Naive thymus-derived CD4-positive, alpha-beta T cell (primary cell): ENCODE measurements around the gene ABI1. TPM values are rescaled to one million over a fixed set of nuclear protein-coding genes. Genes with fewer than 3 reads are reported as not detected.

Experiments
- ATAC-seq: fragments of 150-1000 bp; cut with Tn5 transposase; 2 replicates; pipeline ENCODE4 v1.10.0; 2021; ENCODE audit warnings: mild to moderate bottlenecking, moderate library complexity
- CTCF ChIA-PET: fragments of 350-600 bp; sonication (Branson Sonifier 250); formaldehyde crosslinking; loops from one replicate; lab custom pipeline; 2021; ENCODE audit warnings: antibody characterized with exemption; lab: Charles Lee
- POLR2A ChIA-PET: fragments of 350-600 bp; sonication (Branson Sonifier 250); formaldehyde crosslinking; loops from one replicate; lab custom pipeline; 2021; ENCODE audit warnings: antibody characterized with exemption, inconsistent platforms; lab: Charles Lee
- DNase-seq, 9 donors: peaks; one replicate each; pipeline versions ENCODE4 v3.0.0 to v3.0.0-alpha.2; 2020 to 2022; ENCODE audit warnings: mixed read lengths in 1 of 9
- H3K27ac ChIP-seq: one replicate; pipeline ENCODE4 v1.7.0; 2013; ENCODE audit warnings: mild to moderate bottlenecking, low read depth, low read length, moderate library complexity
- H3K27me3 ChIP-seq, 2 donors: one replicate each; pipeline ENCODE4 v1.7.0; 2013; ENCODE audit warnings: low read length in 2 of 2, mild to moderate bottlenecking in 2 of 2, moderate library complexity in 2 of 2; ENCODE audit not compliant: control insufficient read depth in 2 of 2, insufficient read depth in 2 of 2
- H3K36me3 ChIP-seq, 3 experiments: 1 replicate in 2 of 3; 2 replicates in 1 of 3; pipeline ENCODE4 v1.7.0; 2013; ENCODE audit warnings: low read length in 3 of 3, mild to moderate bottlenecking in 3 of 3, moderate library complexity in 1 of 3; ENCODE audit not compliant: insufficient read depth in 3 of 3, control insufficient read depth in 2 of 3
- H3K4me1 ChIP-seq, 2 donors: one replicate each; pipeline ENCODE4 v1.7.0; 2013; ENCODE audit warnings: low read length in 2 of 2, mild to moderate bottlenecking in 2 of 2, moderate library complexity in 1 of 2; ENCODE audit not compliant: control insufficient read depth in 2 of 2, insufficient read depth in 2 of 2
- H3K4me3 ChIP-seq: 2 replicates; pipeline ENCODE4 v1.7.0; 2013; ENCODE audit warnings: mild to moderate bottlenecking, low read length
- H3K9me3 ChIP-seq, 3 experiments: 1 replicate in 2 of 3; 2 replicates in 1 of 3; pipeline ENCODE4 v1.7.0; 2013; ENCODE audit warnings: low read length in 3 of 3; ENCODE audit not compliant: control insufficient read depth in 2 of 3
- H3K27ac Mint-ChIP-seq, 9 donors: one replicate each; pipeline ENCODE4 v1.8.0; 2020 to 2022; ENCODE audit warnings: mixed read lengths in 9 of 9, mild to moderate bottlenecking in 8 of 9, moderate library complexity in 5 of 9, inconsistent platforms in 2 of 9
- H3K27me3 Mint-ChIP-seq, 5 donors: one replicate each; pipeline ENCODE4 v1.8.0; 2021 to 2022; ENCODE audit warnings: mixed read lengths in 5 of 5, mild to moderate bottlenecking in 1 of 5
- H3K36me3 Mint-ChIP-seq, 5 donors: one replicate each; pipeline ENCODE4 v1.8.0; 2020 to 2022; ENCODE audit warnings: mixed read lengths in 5 of 5, mild to moderate bottlenecking in 3 of 5, inconsistent platforms in 1 of 5
- H3K4me1 Mint-ChIP-seq, 7 donors: one replicate each; pipeline ENCODE4 v1.8.0; 2020 to 2022; ENCODE audit warnings: mixed read lengths in 7 of 7, mild to moderate bottlenecking in 3 of 7, inconsistent platforms in 1 of 7
- H3K4me3 Mint-ChIP-seq, 10 donors: one replicate each; pipeline ENCODE4 v1.8.0; 2020 to 2022; ENCODE audit warnings: mild to moderate bottlenecking in 10 of 10, mixed read lengths in 10 of 10, moderate library complexity in 6 of 10, inconsistent platforms in 2 of 10
- H3K9me3 Mint-ChIP-seq, 11 donors: one replicate each; pipeline ENCODE4 v1.8.0; 2020 to 2022; ENCODE audit warnings: mixed read lengths in 11 of 11, mild to moderate bottlenecking in 4 of 11, inconsistent platforms in 1 of 11, moderate library complexity in 1 of 11
- intact Hi-C, 2 donors: fragments of 100-400 bp; cut with micrococcal nuclease; formaldehyde crosslinking; loops; one replicate each; pipeline ENCODE4 v1.15.1; 2023
- polyA plus RNA-seq, 2 donors: library from polyadenylated mRNA; unstranded; fragments of 300-500 nt; fragmentation: Illumina TruSeq; gene quantifications; one replicate each; pipeline ENCODE4 v1.2.3, GENCODE V29; 2021
- total RNA-seq, 6 experiments: library from RNA in 5 of 6; stranded (reverse) in 5 of 6; gene quantifications; 1 replicate in 5 of 6; 2 replicates in 1 of 6; pipeline ENCODE4 v1.2.3 and lab custom pipeline; 2021 to 2026

The ABI1 gene
- total and polyA plus RNA-seq, 7 experiments from 2014 or later, result 61.9 to 73.7 (median 66.0) TPM

DNA sequence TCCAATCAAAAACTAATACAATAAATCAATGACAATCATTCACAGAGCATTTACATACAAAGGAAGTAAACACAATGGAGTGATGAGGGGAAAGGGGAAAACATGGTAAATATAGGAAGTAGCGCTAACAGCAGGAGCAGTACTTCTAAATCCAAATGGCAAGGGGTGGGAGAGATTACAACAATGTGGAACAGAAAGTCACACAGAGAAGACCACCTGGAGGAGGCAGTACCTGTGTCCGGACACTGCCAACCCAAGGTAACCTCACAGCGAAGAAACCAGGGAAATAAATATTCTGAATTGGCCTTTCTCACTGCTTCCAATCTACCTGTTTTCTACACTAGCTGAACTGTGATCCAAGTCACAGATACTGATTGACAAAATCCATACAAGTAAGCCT lies 58.2 kb downstream of the ABI1 start:
- intact Hi-C loops, result no loop called here
- POLR2A ChIA-PET, result no interaction called here
- Mint-ChIP-seq H3K4me3 (peak overlapping the region in 7 of 10 donors; percentile 0 to 50 (median 32)), H3K4me1 (peaks cover 54 to 97% (median 95%) of the 10 kb centered on the region in 7 donors), H3K36me3 (peaks cover 5 to 12% (median 6%) of the 10 kb centered on the region in 5 donors), H3K9me3 (peaks cover 0 to under 1% (median 0%) of the 10 kb centered on the region in 11 donors), H3K27ac (peak overlapping the region in 6 of 9 donors; percentile 0 to 57 (median 33)), H3K27me3 (no peaks in the 10 kb centered on the region)
- CTCF ChIA-PET, result no interaction called here
- peaks cover 38 to 41% of the 10 kb centered on the region in 2 donors for H3K4me1 ChIP-seq
- DNase-seq (no peak), ATAC-seq (no peak)
- H3K4me3 ChIP-seq, result no peak overlapping the region
- H3K27me3 ChIP-seq, result no peaks in the 10 kb centered on the region
- H3K27ac ChIP-seq, result no peak overlapping the region
- no peaks in the 10 kb centered on the region for H3K36me3 ChIP-seq
- H3K9me3 ChIP-seq, result no peaks in the 10 kb centered on the region

DNA sequence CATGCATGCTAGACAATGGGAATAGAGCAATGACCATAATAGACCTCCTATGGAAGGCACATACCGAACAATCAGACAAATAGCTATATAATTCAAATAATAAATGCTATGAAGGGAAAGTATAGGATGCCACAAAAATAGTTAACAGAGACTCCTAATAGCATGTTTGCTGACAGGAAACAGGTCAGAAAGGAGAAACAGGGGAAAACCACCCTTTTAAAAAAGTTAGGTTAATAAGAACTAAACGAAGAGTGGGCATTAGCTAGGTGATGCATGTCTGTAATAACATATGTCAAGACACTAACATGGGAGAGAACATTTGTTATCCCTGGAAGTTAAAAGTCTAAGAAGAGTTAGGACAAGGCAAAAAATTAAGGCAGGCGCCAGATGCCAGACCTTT lies 58.9 kb downstream of the ABI1 start:
- no peak for ATAC-seq
- POLR2A ChIA-PET, result no interaction called here
- H3K27me3 ChIP-seq, result no peaks in the 10 kb centered on the region
- Mint-ChIP-seq H3K27ac (peak overlapping the region in 2 of 9 donors; percentile 11 to 39), H3K36me3 (peaks cover 6 to 16% (median 10%) of the 10 kb centered on the region in 5 donors), H3K9me3 (peaks cover 0 to 4% (median 0%) of the 10 kb centered on the region in 11 donors), H3K4me1 (peaks cover 49 to 95% (median 92%) of the 10 kb centered on the region in 7 donors), H3K4me3 (peak overlapping the region in 2 of 10 donors; percentile 4 to 13), H3K27me3 (no peaks in the 10 kb centered on the region)
- H3K4me1 ChIP-seq, result peaks cover 37 to 38% of the 10 kb centered on the region in 2 donors
- no peak overlapping the region for H3K4me3 ChIP-seq
- intact Hi-C loops, result no loop called here
- CTCF ChIA-PET, result no interaction called here
- no peaks in the 10 kb centered on the region for H3K9me3 ChIP-seq
- no peak overlapping the region for H3K27ac ChIP-seq
- H3K36me3 ChIP-seq, result no peaks in the 10 kb centered on the region
- no peak for DNase-seq

- Mint-ChIP-seq H3K36me3 (peaks cover 6 to 17% (median 10%) of the 10 kb centered on the region in 5 donors), H3K27ac (no peak overlapping the region), H3K27me3 (no peaks in the 10 kb centered on the region), H3K4me1 (peaks cover 43 to 89% (median 86%) of the 10 kb centered on the region in 7 donors), H3K9me3 (peaks cover 0 to 4% (median 0%) of the 10 kb centered on the region in 11 donors), H3K4me3 (peak overlapping the region in 2 of 10 donors; percentile 13 to 30)
- CTCF ChIA-PET, result no interaction called here
- H3K36me3 ChIP-seq, result no peaks in the 10 kb centered on the region
- ATAC-seq, result no peak
- POLR2A ChIA-PET, result no interaction called here
- no peak overlapping the region for H3K27ac ChIP-seq
- intact Hi-C loops, result no loop called here
- no peaks in the 10 kb centered on the region for H3K27me3 ChIP-seq
- no peak overlapping the region for H3K4me3 ChIP-seq
- DNase-seq, result no peak
- H3K4me1 ChIP-seq, result peaks cover 34 to 35% of the 10 kb centered on the region in 2 donors
- H3K9me3 ChIP-seq, result no peaks in the 10 kb centered on the region
Observed at GRCh38 chr10:26801274-26801673, 59.5 kb downstream of the ABI1 start.

- peak overlapping the region in 1 of 9 donors; percentile 57 for H3K27ac Mint-ChIP-seq
- CTCF ChIA-PET, result no interaction called here
Observed at GRCh38 chr10:26800468-26800867, 60.3 kb downstream of the ABI1 start.

DNA sequence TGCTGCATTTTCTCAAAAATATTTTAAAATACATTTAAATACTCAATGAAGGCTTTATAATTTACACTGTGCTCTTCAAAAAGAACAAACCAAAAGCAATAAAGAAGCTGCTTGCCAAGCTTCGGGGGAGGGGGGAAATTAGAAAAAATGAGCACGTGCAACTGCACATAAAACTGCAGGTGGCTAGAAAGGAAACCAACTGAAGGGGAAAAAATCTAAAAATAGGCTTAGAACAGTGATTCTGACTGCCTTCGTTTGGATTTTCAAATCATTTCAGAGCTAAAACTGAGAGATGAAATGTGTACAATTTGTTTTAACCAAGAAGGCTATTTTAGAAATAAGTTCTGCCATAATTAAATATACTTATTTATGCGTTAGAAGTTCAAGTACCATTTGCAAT lies 61.4 kb downstream of the ABI1 start:
- peaks cover 6 to 28% (median 19%) of the 10 kb centered on the region in 5 donors for H3K36me3 Mint-ChIP-seq
- no peak overlapping the region for H3K4me3 ChIP-seq
- H3K9me3 Mint-ChIP-seq, result peaks cover 0 to 14% (median 7%) of the 10 kb centered on the region in 11 donors
- no peaks in the 10 kb centered on the region for H3K27me3 Mint-ChIP-seq
- peak overlapping the region; percentile 2 to 81 (median 53) for H3K4me3 Mint-ChIP-seq
- H3K4me1 Mint-ChIP-seq, result peaks cover 27 to 81% (median 72%) of the 10 kb centered on the region in 7 donors
- DNase-seq (peak in 7 of 9 donors; percentile 27 to 48 (median 39)), ATAC-seq (no peak)
- H3K4me1 ChIP-seq, result peaks cover 18 to 20% of the 10 kb centered on the region in 2 donors
- ChIA-PET POLR2A (no interaction called here), CTCF (no interaction called here)
- H3K27me3 ChIP-seq, result no peaks in the 10 kb centered on the region
- no peaks in the 10 kb centered on the region for H3K36me3 ChIP-seq
- H3K27ac Mint-ChIP-seq, result peak overlapping the region in 5 of 9 donors; percentile 18 to 82 (median 54)
- no peak overlapping the region for H3K27ac ChIP-seq
- intact Hi-C loops, result no loop called here
- peaks cover 0 to 4% (median 0%) of the 10 kb centered on the region in 3 experiments for H3K9me3 ChIP-seq

More at GRCh38 chr10:26800468-26800867, 60.3 kb downstream of the ABI1 start:
- H3K27ac ChIP-seq, result no peak overlapping the region
- POLR2A ChIA-PET, result no interaction called here
- H3K4me3 ChIP-seq, result no peak overlapping the region
- H3K9me3 Mint-ChIP-seq, result peaks cover 0 to 8% (median 3%) of the 10 kb centered on the region in 11 donors
- H3K27me3 ChIP-seq, result no peaks in the 10 kb centered on the region
- no peaks in the 10 kb centered on the region for H3K27me3 Mint-ChIP-seq
- peaks cover 0 to 4% (median 0%) of the 10 kb centered on the region in 3 experiments for H3K9me3 ChIP-seq
- H3K36me3 ChIP-seq, result no peaks in the 10 kb centered on the region
- H3K4me1 Mint-ChIP-seq, result peaks cover 35 to 88% (median 79%) of the 10 kb centered on the region in 7 donors
- H3K4me3 Mint-ChIP-seq, result peak overlapping the region in 6 of 10 donors; percentile 7 to 68 (median 34)
- H3K4me1 ChIP-seq, result peaks cover 26 to 27% of the 10 kb centered on the region in 2 donors
- intact Hi-C loops, result no loop called here
- no peak for ATAC-seq
- DNase-seq, result no peak
- H3K36me3 Mint-ChIP-seq, result peaks cover 6 to 24% (median 15%) of the 10 kb centered on the region in 5 donors

- Histone ChIP-seq H3K27me3 (no peaks in the 10 kb centered on the region), H3K4me3 (no peak overlapping the region), H3K9me3 (peaks cover 0 to 4% (median 0%) of the 10 kb centered on the region in 3 experiments), H3K36me3 (no peaks in the 10 kb centered on the region), H3K4me1 (peaks cover 16% of the 10 kb centered on the region in 2 donors), H3K27ac (no peak overlapping the region)
- DNase-seq (no peak), ATAC-seq (no peak)
- Mint-ChIP-seq H3K27ac (peak overlapping the region in 2 of 9 donors; percentile 14 to 21), H3K27me3 (no peaks in the 10 kb centered on the region), H3K9me3 (peaks cover 0 to 14% (median 7%) of the 10 kb centered on the region in 11 donors), H3K36me3 (peaks cover 6 to 28% (median 19%) of the 10 kb centered on the region in 5 donors), H3K4me1 (peaks cover 26 to 78% (median 66%) of the 10 kb centered on the region in 7 donors), H3K4me3 (peak overlapping the region in 4 of 10 donors; percentile 34 to 58 (median 47))
- intact Hi-C loops, result no loop called here
- POLR2A ChIA-PET, result no interaction called here
- CTCF ChIA-PET, result no interaction called here
Observed at GRCh38 chr10:26798298-26798697, 62.5 kb downstream of the ABI1 start.
